ENCODE data around the gene MYH7B. TPM values are rescaled to one million over a fixed set of nuclear protein-coding genes. Genes with fewer than 3 reads are reported as not detected.

The MYH7B gene
- total RNA-seq, 1 donor from 2014 or later = 1.2 TPM

GRCh38 chr20:34920055-34920454 is 35.6 kb upstream of the MYH7B start:
- H3K27me3 Mint-ChIP-seq = no peaks in the 10 kb centered on the region
- peaks cover 35% of the 10 kb centered on the region for H3K36me3 Mint-ChIP-seq
- H3K9me3 Mint-ChIP-seq = no peaks in the 10 kb centered on the region
- no peak for DNase-seq (ENCODE audit: extremely low spot score, unreplicated experiment)
- TF ChIP-seq CTCF (conservative IDR thresholded peaks at IDR 0.05) = no peak
- H3K4me3 Mint-ChIP-seq = no peak overlapping the region
- no peaks in the 10 kb centered on the region for H3K4me1 Mint-ChIP-seq (ENCODE audit: unreplicated experiment)
- no peak overlapping the region for H3K27ac Mint-ChIP-seq

- Mint-ChIP-seq H3K9me3 (no peaks in the 10 kb centered on the region), H3K4me3 (no peak overlapping the region), H3K4me1 (ENCODE audit: unreplicated experiment) (peaks cover 2% of the 10 kb centered on the region), H3K27ac (no peak overlapping the region), H3K36me3 (peaks cover 49% of the 10 kb centered on the region), H3K27me3 (no peaks in the 10 kb centered on the region)
- TF ChIP-seq CTCF (conservative IDR thresholded peaks at IDR 0.05) = no peak
- no peak for DNase-seq (ENCODE audit: extremely low spot score, unreplicated experiment)
Observed at GRCh38 chr20:34921436-34921835, 34.2 kb upstream of the MYH7B start.

- Mint-ChIP-seq H3K9me3 (no peaks in the 10 kb centered on the region), H3K4me3 (no peak overlapping the region), H3K4me1 (ENCODE audit: unreplicated experiment) (peaks cover 4% of the 10 kb centered on the region), H3K27ac (no peak overlapping the region), H3K27me3 (no peaks in the 10 kb centered on the region), H3K36me3 (peaks cover 49% of the 10 kb centered on the region)
- TF ChIP-seq CTCF (conservative IDR thresholded peaks at IDR 0.05) = no peak
- no peak for DNase-seq (ENCODE audit: extremely low spot score, unreplicated experiment)
Observed at GRCh38 chr20:34922654-34923381, 32.9 kb upstream of the MYH7B start.

- no peak for TF ChIP-seq CTCF (conservative IDR thresholded peaks at IDR 0.05)
- peaks cover 4% of the 10 kb centered on the region for H3K4me1 Mint-ChIP-seq (ENCODE audit: unreplicated experiment)
- peaks cover 49% of the 10 kb centered on the region for H3K36me3 Mint-ChIP-seq
- no peak overlapping the region for H3K27ac Mint-ChIP-seq
- H3K27me3 Mint-ChIP-seq = no peaks in the 10 kb centered on the region
- DNase-seq (ENCODE audit: extremely low spot score, unreplicated experiment) = no peak
- H3K9me3 Mint-ChIP-seq = no peaks in the 10 kb centered on the region
- no peak overlapping the region for H3K4me3 Mint-ChIP-seq
Observed at GRCh38 chr20:34923414-34923813, 32.3 kb upstream of the MYH7B start.

GRCh38 chr20:34925341-34925740 is 30.3 kb upstream of the MYH7B start:
- peaks cover 4% of the 10 kb centered on the region for H3K4me1 Mint-ChIP-seq (ENCODE audit: unreplicated experiment)
- TF ChIP-seq CTCF (conservative IDR thresholded peaks at IDR 0.05) = no peak
- H3K9me3 Mint-ChIP-seq = no peaks in the 10 kb centered on the region
- no peak overlapping the region for H3K4me3 Mint-ChIP-seq
- no peak overlapping the region for H3K27ac Mint-ChIP-seq
- H3K36me3 Mint-ChIP-seq = peaks cover 45% of the 10 kb centered on the region
- DNase-seq (ENCODE audit: extremely low spot score, unreplicated experiment) = no peak
- H3K27me3 Mint-ChIP-seq = no peaks in the 10 kb centered on the region
